ENCODE results near the gene SGK1. TPM values are rescaled to one million over a fixed set of nuclear protein-coding genes. Genes with fewer than 3 reads are reported as not detected.

Gene SGK1
- total RNA-seq, 5 donors from 2014 or later (not counting 1 experiment from before 2014, with no cell fraction given) = 18.9 to 165 (median 37.1) TPM

DNA sequence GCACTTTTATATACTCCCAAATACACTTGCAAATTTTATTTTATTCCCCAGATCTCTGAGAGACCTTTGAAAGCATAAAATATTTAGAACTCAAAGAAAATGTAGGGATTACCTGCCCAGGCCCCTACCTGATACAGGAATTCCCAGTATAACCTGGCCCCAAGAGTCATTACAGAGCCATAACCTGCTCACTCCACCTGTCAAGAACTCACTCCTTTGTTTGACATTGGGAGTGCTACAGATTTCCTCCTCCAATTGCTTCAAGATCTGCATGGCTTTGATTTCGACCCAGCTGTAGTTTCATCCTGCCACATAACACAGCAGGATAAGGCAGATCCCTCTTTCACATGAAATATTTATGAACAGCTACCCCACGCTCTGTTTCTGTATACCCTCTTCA lies 169.3 kb downstream of the SGK1 start:
- Histone ChIP-seq H3K4me3 (ENCODE audit: control insufficient read depth in 1 of 2, extremely low read depth in 1 of 2, low read length in 1 of 2) (no peak overlapping the region), H3K9me3 (no peaks in the 10 kb centered on the region), H3K27me3 (replicated peaks in 1 of 2; ENCODE audit: control insufficient read depth in 2 of 2, extremely low read depth in 1 of 2, insufficient read depth in 2 of 2, low read length in 1 of 2) (peaks cover 0 to 3% of the 10 kb centered on the region in 2 experiments), H3K36me3 (ENCODE audit: control insufficient read depth in 2 of 2, extremely low read depth in 1 of 2, insufficient read depth in 1 of 2, low read length in 1 of 2) (no peaks in the 10 kb centered on the region), H3K27ac (ENCODE audit: low read length) (no peak overlapping the region), H3K4me1 (ENCODE audit: control insufficient read depth in 1 of 2, extremely low read depth in 1 of 2, insufficient read depth in 2 of 2, low read length in 2 of 2) (no peaks in the 10 kb centered on the region)
- Mint-ChIP-seq H3K27me3 (peaks cover 0 to 4% of the 10 kb centered on the region in 2 donors), H3K4me3 (no peak overlapping the region), H3K36me3 (no peaks in the 10 kb centered on the region), H3K9me3 (no peaks in the 10 kb centered on the region), H3K27ac (no peak overlapping the region), H3K4me1 (no peaks in the 10 kb centered on the region)
- no peak for ATAC-seq (replicated peaks in 1 of 4)
- 80% methylated on average over 2 of the region's 2 CpGs for WGBS (ENCODE audit: insufficient coverage)
- no peak for DNase-seq
- CTCF ChIA-PET = interaction anchor here in 1 of 2 donors (0.7 to 1.6 kb wide), 3 partner anchors 8 to 513 kb away, joined by 3 read pairs; no protein-coding TSS in a partner anchor
- POLR2A ChIA-PET = no interaction called here

DNA sequence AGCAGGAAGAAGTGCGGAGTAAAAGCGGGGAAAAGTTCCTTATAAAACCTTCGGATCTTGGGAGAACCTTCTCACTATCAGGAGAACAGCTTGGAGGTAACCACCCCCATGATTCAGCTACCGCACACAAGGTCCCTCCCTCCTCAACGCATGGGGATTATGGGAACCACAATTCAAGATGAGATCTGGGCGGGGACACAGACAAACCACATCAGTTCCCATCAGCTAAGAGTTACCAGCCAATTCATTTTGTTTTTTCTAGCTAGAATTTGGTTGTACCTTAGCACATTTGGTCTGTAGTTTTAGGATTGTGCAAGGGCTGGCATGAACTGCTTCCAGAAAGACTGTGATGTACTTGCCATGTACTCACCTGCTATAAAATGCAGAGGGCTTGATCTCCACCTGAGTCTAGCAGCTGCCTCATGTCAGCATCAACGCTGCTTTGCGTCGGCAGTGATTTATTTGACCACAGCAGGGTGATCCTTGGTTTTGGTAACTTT lies 170.8 kb downstream of the SGK1 start:
- no peak for ATAC-seq (replicated peaks in 1 of 4)

DNA sequence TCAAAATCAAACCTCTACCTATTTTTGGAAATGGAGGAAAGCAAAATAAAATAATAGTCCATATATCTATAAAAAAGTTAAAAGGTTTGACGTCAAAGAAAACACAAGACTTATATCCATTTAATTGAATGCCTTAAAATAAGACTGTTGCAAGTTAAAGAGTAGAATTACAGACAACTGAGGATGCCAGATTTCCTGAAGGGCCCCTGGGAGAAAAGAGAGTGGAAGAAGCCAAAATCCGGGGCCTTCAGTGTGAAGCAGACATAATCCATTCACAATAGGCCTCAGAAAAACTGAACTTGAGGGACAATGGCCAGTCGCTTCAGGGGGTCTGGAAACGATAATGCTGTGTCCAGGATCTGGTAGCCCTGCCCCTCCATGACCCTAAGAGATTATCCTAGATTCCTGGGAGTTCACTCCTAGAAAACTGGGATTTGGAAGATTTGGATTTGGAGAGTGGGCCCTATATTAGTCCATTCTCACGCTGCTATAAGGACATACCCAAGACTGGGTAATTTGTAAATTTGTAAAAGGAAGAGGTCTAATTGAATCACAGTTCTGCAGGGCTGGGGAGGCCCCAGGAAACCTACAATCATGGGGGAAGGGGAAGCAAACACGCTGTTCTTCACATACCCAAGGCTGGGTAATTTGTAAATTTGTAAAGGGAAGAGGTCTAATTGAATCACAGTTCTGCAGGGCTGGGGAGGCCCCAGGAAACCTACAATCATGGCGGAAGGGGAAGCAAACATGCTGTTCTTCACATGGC lies 171.5 kb downstream of the SGK1 start:
- no peak overlapping the region for H3K4me3 Mint-ChIP-seq
- H3K27me3 Mint-ChIP-seq = peaks cover 0 to 4% of the 10 kb centered on the region in 2 donors
- H3K27ac ChIP-seq (ENCODE audit: low read length) = no peak overlapping the region
- H3K36me3 Mint-ChIP-seq = no peaks in the 10 kb centered on the region
- H3K27me3 ChIP-seq (replicated peaks in 1 of 2; ENCODE audit: control insufficient read depth in 2 of 2, extremely low read depth in 1 of 2, insufficient read depth in 2 of 2, low read length in 1 of 2) = peaks cover 0 to 2% of the 10 kb centered on the region in 2 experiments
- no peak overlapping the region for H3K4me3 ChIP-seq (ENCODE audit: control insufficient read depth in 1 of 2, extremely low read depth in 1 of 2, low read length in 1 of 2)
- WGBS (ENCODE audit: insufficient coverage) = 100% methylated on average over 2 of the region's 7 CpGs
- no peak for DNase-seq
- H3K27ac Mint-ChIP-seq = no peak overlapping the region
- ChIA-PET POLR2A (no interaction called here), CTCF (no interaction called here)
- no peaks in the 10 kb centered on the region for H3K9me3 Mint-ChIP-seq
- ATAC-seq (replicated peaks in 1 of 4) = no peak
- H3K9me3 ChIP-seq = no peaks in the 10 kb centered on the region
- no peaks in the 10 kb centered on the region for H3K36me3 ChIP-seq (ENCODE audit: control insufficient read depth in 2 of 2, extremely low read depth in 1 of 2, insufficient read depth in 1 of 2, low read length in 1 of 2)
- no peaks in the 10 kb centered on the region for H3K4me1 Mint-ChIP-seq
- H3K4me1 ChIP-seq (ENCODE audit: control insufficient read depth in 1 of 2, extremely low read depth in 1 of 2, insufficient read depth in 2 of 2, low read length in 2 of 2) = no peaks in the 10 kb centered on the region

More for the DNA sequence above, 170.8 kb downstream of the SGK1 start:
- peaks cover 0 to 4% of the 10 kb centered on the region in 2 donors for H3K27me3 Mint-ChIP-seq
- H3K4me3 ChIP-seq (ENCODE audit: control insufficient read depth in 1 of 2, extremely low read depth in 1 of 2, low read length in 1 of 2) = no peak overlapping the region
- no peaks in the 10 kb centered on the region for H3K4me1 Mint-ChIP-seq
- peaks cover 0 to 3% of the 10 kb centered on the region in 2 experiments for H3K27me3 ChIP-seq (replicated peaks in 1 of 2; ENCODE audit: control insufficient read depth in 2 of 2, extremely low read depth in 1 of 2, insufficient read depth in 2 of 2, low read length in 1 of 2)
- CTCF ChIA-PET = no interaction called here
- H3K4me1 ChIP-seq (ENCODE audit: control insufficient read depth in 1 of 2, extremely low read depth in 1 of 2, insufficient read depth in 2 of 2, low read length in 2 of 2) = no peaks in the 10 kb centered on the region
- H3K36me3 Mint-ChIP-seq = no peaks in the 10 kb centered on the region
- 100% methylated on average over 1 of the region's 9 CpGs for WGBS (ENCODE audit: insufficient coverage)
- no peaks in the 10 kb centered on the region for H3K9me3 ChIP-seq
- no peak overlapping the region for H3K27ac ChIP-seq (ENCODE audit: low read length)
- no peak overlapping the region for H3K4me3 Mint-ChIP-seq
- POLR2A ChIA-PET = no interaction called here
- DNase-seq = no peak
- no peak overlapping the region for H3K27ac Mint-ChIP-seq
- H3K9me3 Mint-ChIP-seq = no peaks in the 10 kb centered on the region
- no peaks in the 10 kb centered on the region for H3K36me3 ChIP-seq (ENCODE audit: control insufficient read depth in 2 of 2, extremely low read depth in 1 of 2, insufficient read depth in 1 of 2, low read length in 1 of 2)

DNA sequence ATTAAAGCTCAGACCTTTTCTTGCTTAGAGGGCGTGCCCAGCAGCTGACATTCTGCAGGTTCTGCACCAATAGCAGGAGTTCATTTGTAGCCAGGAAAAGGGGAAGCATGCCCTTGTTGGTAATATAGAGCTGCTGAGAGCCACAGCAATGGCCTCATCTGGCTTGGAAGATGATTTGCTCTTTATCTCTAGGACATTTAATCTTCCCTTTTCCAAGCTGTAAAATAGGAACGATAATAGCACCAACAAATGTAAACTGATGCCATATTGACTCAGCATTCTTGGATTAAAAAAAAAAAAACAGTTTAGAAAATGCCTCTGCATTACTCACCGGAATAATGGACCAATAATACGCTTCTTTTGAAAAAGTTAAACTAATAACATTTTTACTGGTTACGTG lies 172.1 kb downstream of the SGK1 start:
- Histone ChIP-seq H3K36me3 (ENCODE audit: control insufficient read depth in 2 of 2, extremely low read depth in 1 of 2, insufficient read depth in 1 of 2, low read length in 1 of 2) (no peaks in the 10 kb centered on the region), H3K4me1 (ENCODE audit: control insufficient read depth in 1 of 2, extremely low read depth in 1 of 2, insufficient read depth in 2 of 2, low read length in 2 of 2) (no peaks in the 10 kb centered on the region), H3K4me3 (ENCODE audit: control insufficient read depth in 1 of 2, extremely low read depth in 1 of 2, low read length in 1 of 2) (no peak overlapping the region), H3K9me3 (no peaks in the 10 kb centered on the region), H3K27me3 (replicated peaks in 1 of 2; ENCODE audit: control insufficient read depth in 2 of 2, extremely low read depth in 1 of 2, insufficient read depth in 2 of 2, low read length in 1 of 2) (no peaks in the 10 kb centered on the region), H3K27ac (ENCODE audit: low read length) (no peak overlapping the region)
- ATAC-seq (replicated peaks in 1 of 4) (no peak), DNase-seq (no peak)
- H3K36me3 Mint-ChIP-seq = no peaks in the 10 kb centered on the region
- no peak overlapping the region for H3K27ac Mint-ChIP-seq
- no peak overlapping the region for H3K4me3 Mint-ChIP-seq
- CTCF ChIA-PET = interaction anchor here in 1 of 2 donors (1.0 kb wide), 1 partner anchor 11 kb away, joined by 4 read pairs; no protein-coding TSS in a partner anchor
- no peaks in the 10 kb centered on the region for H3K4me1 Mint-ChIP-seq
- no CpG with 5 or more reads among the region's 5 CpGs for WGBS (ENCODE audit: insufficient coverage)
- POLR2A ChIA-PET = no interaction called here
- H3K9me3 Mint-ChIP-seq = no peaks in the 10 kb centered on the region
- H3K27me3 Mint-ChIP-seq = peaks cover 0 to 3% of the 10 kb centered on the region in 2 donors

DNA sequence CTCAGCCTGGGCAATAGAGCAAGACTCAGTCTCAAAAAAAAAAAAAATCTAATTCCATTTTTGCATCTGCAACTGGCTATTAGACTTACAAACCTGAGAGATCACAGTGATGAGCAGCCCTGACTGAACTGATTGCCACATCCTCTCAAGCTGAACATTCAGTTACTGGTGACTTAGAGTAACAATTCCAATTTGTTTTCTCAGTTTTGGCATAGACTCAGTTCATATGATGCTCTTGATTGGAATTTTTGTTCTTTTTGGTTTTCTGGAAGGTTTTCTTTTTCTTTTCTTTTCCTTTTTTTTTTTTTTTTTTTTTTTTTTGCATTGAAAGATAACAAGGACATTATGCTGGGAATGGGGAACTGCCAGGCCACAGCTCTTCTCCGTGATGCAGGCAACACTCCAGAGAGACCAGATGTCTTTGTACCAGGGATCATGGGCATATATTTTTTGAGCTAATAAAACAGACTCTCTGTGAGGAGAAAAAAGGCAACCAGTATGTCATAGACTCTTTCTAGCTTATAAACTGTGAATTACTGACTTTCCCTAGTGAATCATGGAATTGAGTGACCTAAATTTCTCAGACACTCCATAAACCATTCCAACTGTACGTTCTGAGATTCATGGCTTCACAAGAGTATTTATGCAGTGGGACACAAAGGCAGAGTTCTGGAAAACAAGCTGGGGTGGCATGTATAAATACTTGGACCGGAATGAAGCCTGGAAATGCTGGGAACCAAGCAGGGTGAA lies 179.5 kb downstream of the SGK1 start:
- H3K36me3 Mint-ChIP-seq = no peaks in the 10 kb centered on the region
- POLR2A ChIA-PET = no interaction called here

DNA sequence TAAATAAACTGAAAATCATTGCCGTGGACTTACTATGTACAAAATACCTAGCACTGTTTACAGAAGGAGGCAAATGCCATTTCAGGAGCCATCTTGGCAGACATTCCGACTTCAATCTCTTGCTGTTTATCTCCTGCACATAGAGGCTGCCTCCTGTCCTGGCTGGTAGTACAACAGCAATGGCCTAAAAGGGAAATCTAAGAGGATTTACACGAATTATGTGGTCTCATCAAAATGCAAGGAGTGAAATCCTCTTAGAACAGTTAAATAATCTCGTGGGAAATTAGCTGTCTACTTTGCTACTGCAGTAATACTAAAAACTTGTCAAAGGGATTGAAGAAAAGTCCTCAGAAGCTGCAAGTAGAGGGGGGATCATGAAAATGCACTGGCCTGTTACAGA lies 183.3 kb downstream of the SGK1 start:
- no peaks in the 10 kb centered on the region for H3K27me3 ChIP-seq (replicated peaks in 1 of 2; ENCODE audit: control insufficient read depth in 2 of 2, extremely low read depth in 1 of 2, insufficient read depth in 2 of 2, low read length in 1 of 2)
- H3K9me3 ChIP-seq = no peaks in the 10 kb centered on the region
- H3K27ac Mint-ChIP-seq = no peak overlapping the region
- ChIA-PET POLR2A (no interaction called here), CTCF (interaction anchor here (1.3 to 2.2 kb wide), 2 partner anchors 11 to 13 kb away, joined by 4 to 11 read pairs; no protein-coding TSS in a partner anchor)
- no peak overlapping the region for H3K4me3 Mint-ChIP-seq
- H3K4me1 Mint-ChIP-seq = no peaks in the 10 kb centered on the region
- H3K9me3 Mint-ChIP-seq = peaks cover 0 to 4% (median 2%) of the 10 kb centered on the region in 3 donors
- H3K27ac ChIP-seq (ENCODE audit: low read length) = no peak overlapping the region
- no peaks in the 10 kb centered on the region for H3K4me1 ChIP-seq (ENCODE audit: control insufficient read depth in 1 of 2, extremely low read depth in 1 of 2, insufficient read depth in 2 of 2, low read length in 2 of 2)
- no peak overlapping the region for H3K4me3 ChIP-seq (ENCODE audit: control insufficient read depth in 1 of 2, extremely low read depth in 1 of 2, low read length in 1 of 2)
- DNase-seq = no peak
- 90% methylated on average over 2 of the region's 4 CpGs for WGBS (ENCODE audit: insufficient coverage)
- peaks cover 3 to 10% of the 10 kb centered on the region in 2 donors for H3K27me3 Mint-ChIP-seq
- H3K36me3 Mint-ChIP-seq = no peaks in the 10 kb centered on the region
- no peak for ATAC-seq (replicated peaks in 1 of 4)
- H3K36me3 ChIP-seq (ENCODE audit: control insufficient read depth in 2 of 2, extremely low read depth in 1 of 2, insufficient read depth in 1 of 2, low read length in 1 of 2) = no peaks in the 10 kb centered on the region

More for the DNA sequence above, 179.5 kb downstream of the SGK1 start:
- Mint-ChIP-seq H3K9me3 (no peaks in the 10 kb centered on the region), H3K27ac (no peak overlapping the region), H3K4me3 (no peak overlapping the region), H3K27me3 (peaks cover 3 to 10% of the 10 kb centered on the region in 2 donors), H3K4me1 (no peaks in the 10 kb centered on the region)
- Histone ChIP-seq H3K4me3 (ENCODE audit: control insufficient read depth in 1 of 2, extremely low read depth in 1 of 2, low read length in 1 of 2) (no peak overlapping the region), H3K4me1 (ENCODE audit: control insufficient read depth in 1 of 2, extremely low read depth in 1 of 2, insufficient read depth in 2 of 2, low read length in 2 of 2) (no peaks in the 10 kb centered on the region), H3K36me3 (ENCODE audit: control insufficient read depth in 2 of 2, extremely low read depth in 1 of 2, insufficient read depth in 1 of 2, low read length in 1 of 2) (no peaks in the 10 kb centered on the region), H3K9me3 (no peaks in the 10 kb centered on the region), H3K27me3 (replicated peaks in 1 of 2; ENCODE audit: control insufficient read depth in 2 of 2, extremely low read depth in 1 of 2, insufficient read depth in 2 of 2, low read length in 1 of 2) (no peaks in the 10 kb centered on the region), H3K27ac (ENCODE audit: low read length) (no peak overlapping the region)
- 93% methylated on average over 2 of the region's 3 CpGs for WGBS (ENCODE audit: insufficient coverage)
- DNase-seq (no peak), ATAC-seq (replicated peaks in 1 of 4) (no peak)
- CTCF ChIA-PET = interaction anchor here (0.7 to 1.6 kb wide), 4 partner anchors 15 to 673 kb away, joined by 3 to 10 read pairs (median 5); no protein-coding TSS in a partner anchor

Data from T-cell (primary cell).